ENCODE data around the gene FEZ2. TPM values are rescaled to one million over a fixed set of nuclear protein-coding genes. Genes with fewer than 3 reads are reported as not detected.

FEZ2 gene
- polyA plus RNA-seq, 1 donor from 2014 or later: 36.8 TPM

GRCh38 chr2:36526226-36526625 is 71.7 kb downstream of the FEZ2 start:
- Histone ChIP-seq H3K4me3 (ENCODE audit: low read length) (no peak overlapping the region), H3K9me3 (ENCODE audit: low read length) (no peaks in the 10 kb centered on the region), H4K20me1 (ENCODE audit: insufficient read depth) (no peaks in the 10 kb centered on the region), H3K9me2 (ENCODE audit: insufficient read depth, low read length) (no peaks in the 10 kb centered on the region), H3K79me2 (replicated peaks; ENCODE audit: insufficient read depth, low read length) (no peaks in the 10 kb centered on the region), H3K4me2 (ENCODE audit: low read length) (no peak overlapping the region), H3K27me3 (ENCODE audit: insufficient read depth, low read depth, low read length) (no peaks in the 10 kb centered on the region), H3K9ac (ENCODE audit: low read length) (no peak overlapping the region), H3K27ac (ENCODE audit: low read length) (no peak overlapping the region), H3K36me3 (ENCODE audit: insufficient read depth, low read length) (no peaks in the 10 kb centered on the region), H2AFZ (ENCODE audit: low read depth, low read length) (no peak overlapping the region), H3F3A (ENCODE audit: insufficient read depth, low read length, poor library complexity, severe bottlenecking) (no peaks in the 10 kb centered on the region)
- TF ChIP-seq EZH2 (IDR thresholded peaks at IDR 0.05; ENCODE audit: borderline replicate concordance, insufficient read depth, low read length, poor library complexity, severe bottlenecking) (no peak), RAD21 (conservative IDR thresholded peaks at IDR 0.05) (no peak), SMC3 (conservative IDR thresholded peaks at IDR 0.05; ENCODE audit: poor library complexity) (no peak), REST (IDR thresholded peaks at IDR 0.05; ENCODE audit: borderline replicate concordance) (no peak), TAF1 (IDR thresholded peaks at IDR 0.05; ENCODE audit: low read depth) (no peak), POLR2AphosphoS5 (IDR thresholded peaks at IDR 0.05) (no peak), EP300 (conservative IDR thresholded peaks at IDR 0.05; ENCODE audit: poor library complexity, severe bottlenecking) (no peak), MXI1 (conservative IDR thresholded peaks at IDR 0.05; ENCODE audit: poor library complexity, severe bottlenecking) (no peak), CTCF (IDR thresholded peaks at IDR 0.05; ENCODE audit: poor library complexity, severe bottlenecking) (no peak)

GRCh38 chr2:36525245-36525644 is 72.7 kb downstream of the FEZ2 start:
- no peak overlapping the region for H3K4me3 ChIP-seq (ENCODE audit: low read length)
- H3K27me3 ChIP-seq (ENCODE audit: insufficient read depth, low read depth, low read length): no peaks in the 10 kb centered on the region
- no peak for TF ChIP-seq TAF1 (IDR thresholded peaks at IDR 0.05; ENCODE audit: low read depth)
- TF ChIP-seq MXI1 (conservative IDR thresholded peaks at IDR 0.05; ENCODE audit: poor library complexity, severe bottlenecking): no peak
- TF ChIP-seq POLR2AphosphoS5 (IDR thresholded peaks at IDR 0.05): no peak
- no peak for TF ChIP-seq EP300 (conservative IDR thresholded peaks at IDR 0.05; ENCODE audit: poor library complexity, severe bottlenecking)
- TF ChIP-seq SMC3 (conservative IDR thresholded peaks at IDR 0.05; ENCODE audit: poor library complexity): no peak
- TF ChIP-seq CTCF (IDR thresholded peaks at IDR 0.05; ENCODE audit: poor library complexity, severe bottlenecking): no peak
- TF ChIP-seq RAD21 (conservative IDR thresholded peaks at IDR 0.05): no peak
- no peak for TF ChIP-seq EZH2 (IDR thresholded peaks at IDR 0.05; ENCODE audit: borderline replicate concordance, insufficient read depth, low read length, poor library complexity, severe bottlenecking)
- no peak for TF ChIP-seq REST (IDR thresholded peaks at IDR 0.05; ENCODE audit: borderline replicate concordance)
- no peaks in the 10 kb centered on the region for H3K9me3 ChIP-seq (ENCODE audit: low read length)
- H4K20me1 ChIP-seq (ENCODE audit: insufficient read depth): no peaks in the 10 kb centered on the region
- no peaks in the 10 kb centered on the region for H3F3A ChIP-seq (ENCODE audit: insufficient read depth, low read length, poor library complexity, severe bottlenecking)
- no peak overlapping the region for H3K4me2 ChIP-seq (ENCODE audit: low read length)
- H3K36me3 ChIP-seq (ENCODE audit: insufficient read depth, low read length): no peaks in the 10 kb centered on the region
- no peak overlapping the region for H2AFZ ChIP-seq (ENCODE audit: low read depth, low read length)
- no peak overlapping the region for H3K9ac ChIP-seq (ENCODE audit: low read length)
- H3K79me2 ChIP-seq (replicated peaks; ENCODE audit: insufficient read depth, low read length): no peaks in the 10 kb centered on the region
- no peaks in the 10 kb centered on the region for H3K9me2 ChIP-seq (ENCODE audit: insufficient read depth, low read length)
- no peak overlapping the region for H3K27ac ChIP-seq (ENCODE audit: low read length)

Measured in neural cell (in vitro differentiated cells).